Bronchial epithelial cell (primary cell): ENCODE results near the gene TLE5. TPM values are rescaled to one million over a fixed set of nuclear protein-coding genes. Genes with fewer than 3 reads are reported as not detected.

Source experiments
- DNase-seq: peaks from one replicate; pipeline ENCODE4 v3.0.0-alpha.2; 2010; ENCODE audit warnings: low read depth
- FAIRE-seq: peaks from 2 replicates; lab custom pipeline; 2011; peaks lifted over from hg19 to GRCh38; lab: Jason Lieb, UNC
- H3K27me3 ChIP-seq: 2 replicates; pipeline ENCODE4 v1.5.1; 2011; ENCODE audit warnings: low read length; ENCODE audit not compliant: control insufficient read depth, insufficient read depth
- H3K36me3 ChIP-seq: 2 replicates; pipeline ENCODE4 v1.5.1; 2011; ENCODE audit warnings: low read length; ENCODE audit not compliant: control insufficient read depth, insufficient read depth
- H3K4me3 ChIP-seq: 2 replicates; pipeline ENCODE4 v1.5.1; 2011; ENCODE audit warnings: mild to moderate bottlenecking, low read depth, low read length, control low read depth
- CTCF ChIP-seq: IDR thresholded peaks from 2 replicates; pipeline ENCODE4 v1.5.1; 2011; ENCODE audit warnings: mild to moderate bottlenecking, moderate library complexity, low read length, control low read depth, inconsistent platforms; ENCODE audit not compliant: insufficient read depth, severe bottlenecking
- total RNA-seq: library from RNA; depleted of rRNA; stranded (reverse); fragments of >200 nt; gene quantifications from 2 replicates; pipeline ENCODE4 v1.2.1, GENCODE V29; 2014

Gene TLE5
- total RNA-seq, 1 donor from 2014 or later = 144 TPM

- Histone ChIP-seq H3K36me3 (no peaks in the 10 kb centered on the region), H3K4me3 (peak overlapping the region; percentile 39), H3K27me3 (no peaks in the 10 kb centered on the region)
- FAIRE-seq = no peak
- DNase-seq = peak; percentile 94
- no peak for TF ChIP-seq CTCF
Observed at GRCh38 chr19:3035542-3036118, 26.7 kb downstream of the TLE5 start.

- Histone ChIP-seq H3K36me3 (no peaks in the 10 kb centered on the region), H3K27me3 (peaks cover 3% of the 10 kb centered on the region), H3K4me3 (peak overlapping the region; percentile 39)
- no peak for TF ChIP-seq CTCF
- DNase-seq (peak; percentile 35), FAIRE-seq (no peak)
Observed at GRCh38 chr19:3034656-3035541, 27.4 kb downstream of the TLE5 start.

GRCh38 chr19:3034406-3034655 lies 28.0 kb downstream of the TLE5 start:
- no peak for FAIRE-seq
- no peak overlapping the region for H3K4me3 ChIP-seq
- DNase-seq = no peak
- no peaks in the 10 kb centered on the region for H3K36me3 ChIP-seq
- no peak for TF ChIP-seq CTCF
- H3K27me3 ChIP-seq = peaks cover 6% of the 10 kb centered on the region

- FAIRE-seq (peak; percentile 13), DNase-seq (no peak)
- Histone ChIP-seq H3K27me3 (peaks cover 6% of the 10 kb centered on the region), H3K4me3 (no peak overlapping the region), H3K36me3 (no peaks in the 10 kb centered on the region)
- TF ChIP-seq CTCF = no peak
Observed at GRCh38 chr19:3033595-3034405, 28.5 kb downstream of the TLE5 start.

- FAIRE-seq = no peak
- Histone ChIP-seq H3K4me3 (no peak overlapping the region), H3K36me3 (no peaks in the 10 kb centered on the region), H3K27me3 (peaks cover 11% of the 10 kb centered on the region)
- TF ChIP-seq CTCF = no peak
- DNase-seq = no peak
Observed at GRCh38 chr19:3031607-3031867, 30.8 kb downstream of the TLE5 start.
